Measurements from ENCODE around the gene TXNL4A.
A peak's percentile ranks its signal among the peaks of the same experiment; 100 is the strongest.

Gene TXNL4A

GRCh38 chr18:79949697-79950487 is 38.5 kb downstream of the TXNL4A start:
- DNase-seq (ENCODE audit: low spot score) = no peak

GRCh38 chr18:79948719-79949411 is 39.5 kb downstream of the TXNL4A start:
- DNase-seq (ENCODE audit: low spot score) = no peak

- DNase-seq (ENCODE audit: low spot score) = no peak
Observed at GRCh38 chr18:79947881-79948610, 40.3 kb downstream of the TXNL4A start.

GRCh38 chr18:79947054-79947755 is 41.2 kb downstream of the TXNL4A start:
- DNase-seq (ENCODE audit: low spot score) = no peak

GRCh38 chr18:79945118-79946042 is 43.0 kb downstream of the TXNL4A start:
- no peak for DNase-seq (ENCODE audit: low spot score)

GRCh38 chr18:79944746-79945117 is 43.6 kb downstream of the TXNL4A start:
- DNase-seq (ENCODE audit: low spot score) = no peak

- peak; percentile 42 for DNase-seq (ENCODE audit: low spot score)
Observed at GRCh38 chr18:79944126-79944731, 44.1 kb downstream of the TXNL4A start.

GRCh38 chr18:79943608-79944125 is 44.7 kb downstream of the TXNL4A start:
- DNase-seq (ENCODE audit: low spot score) = no peak

- no peak for DNase-seq (ENCODE audit: low spot score)
Observed at GRCh38 chr18:79942786-79943607, 45.4 kb downstream of the TXNL4A start.

- DNase-seq (ENCODE audit: low spot score) = no peak
Observed at GRCh38 chr18:79942211-79942610, 46.2 kb downstream of the TXNL4A start.

GRCh38 chr18:79941473-79942119 is 46.8 kb downstream of the TXNL4A start:
- no peak for DNase-seq (ENCODE audit: low spot score)

GRCh38 chr18:79940814-79941472 is 47.4 kb downstream of the TXNL4A start:
- DNase-seq (ENCODE audit: low spot score) = no peak

- no peak for DNase-seq (ENCODE audit: low spot score)
Observed at GRCh38 chr18:79940126-79940813, 48.1 kb downstream of the TXNL4A start.

GRCh38 chr18:79939096-79939495 is 49.3 kb downstream of the TXNL4A start:
- no peak for DNase-seq (ENCODE audit: low spot score)

- no peak for DNase-seq (ENCODE audit: low spot score)
Observed at GRCh38 chr18:79938196-79938595, 50.2 kb downstream of the TXNL4A start.

GRCh38 chr18:79937103-79937860 is 51.1 kb downstream of the TXNL4A start:
- no peak for DNase-seq (ENCODE audit: low spot score)

GRCh38 chr18:79936641-79937040 is 51.7 kb downstream of the TXNL4A start:
- DNase-seq (ENCODE audit: low spot score) = no peak
